Ovary (tissue), 3 donors: ENCODE measurements around the gene PTPRH.

ENCODE experiments used
- CTCF ChIP-seq, 3 donors: fragments of 450-650 bp in 2 of 3; fragments of 200-600 bp in 1 of 3; IDR thresholded peaks; one replicate each; pipeline versions ENCODE4 v1.5.1 to v1.8.0; 2016 to 2022; ENCODE audit warnings: antibody characterized with exemption in 3 of 3, mild to moderate bottlenecking in 1 of 3
- EP300 ChIP-seq: sonication (generic); formaldehyde crosslinking; IDR thresholded peaks from one replicate; pipeline ENCODE4 v1.6.1; 2017; ENCODE audit warnings: antibody characterized with exemption
- donor health status: DM: no; HTN: no; CAD: no.

- TF ChIP-seq CTCF (IDR thresholded peaks at IDR 0.05): no peak
- no peak for TF ChIP-seq EP300
Measured at GRCh38 chr19:55232286-55232602, 22.9 kb upstream of the PTPRH start.
